ENCODE data around the gene KLHL29. TPM values are rescaled to one million over a fixed set of nuclear protein-coding genes. Genes with fewer than 3 reads are reported as not detected.

Gene KLHL29
- total and polyA plus RNA-seq, 2 experiments from 2014 or later = 1.5 to 6.5 TPM

GRCh38 chr2:23525137-23525765 lies 140.3 kb downstream of the KLHL29 start (continued):
- no peak for TF ChIP-seq CTCF (conservative IDR thresholded peaks at IDR 0.05; ENCODE audit: low read depth in 2 of 2)

- Mint-ChIP-seq H3K27ac (peak overlapping the region; percentile 42; the same call in 1 of the 2 replicates), H3K9me3 (no peaks in the 10 kb centered on the region), H3K4me3 (no peak overlapping the region), H3K4me1 (peaks cover 30% of the 10 kb centered on the region), H3K27me3 (ENCODE audit: insufficient read depth, low read depth, poor library complexity) (peaks cover 17% of the 10 kb centered on the region), H3K36me3 (ENCODE audit: low read depth) (no peaks in the 10 kb centered on the region)
- ATAC-seq (no peak), DNase-seq (ENCODE audit: low spot score) (no peak)
- no peak overlapping the region for H3K27ac ChIP-seq (ENCODE audit: low read depth)
- H3K36me3 ChIP-seq (ENCODE audit: insufficient read depth) = no peaks in the 10 kb centered on the region
- no peaks in the 10 kb centered on the region for H3K79me2 ChIP-seq (replicated peaks; ENCODE audit: insufficient read depth)
- no peaks in the 10 kb centered on the region; the same call in 1 of the 2 replicates for H4K20me1 ChIP-seq (replicated peaks; ENCODE audit: insufficient read depth)
- H3K4me3 ChIP-seq = no peak overlapping the region
- no peak overlapping the region for H2AFZ ChIP-seq
- H3K4me1 ChIP-seq (ENCODE audit: insufficient read depth) = no peaks in the 10 kb centered on the region
- no peaks in the 10 kb centered on the region for H3K27me3 ChIP-seq (ENCODE audit: insufficient read depth)
- H3K4me2 ChIP-seq = no peak overlapping the region
- H3K9me2 ChIP-seq (ENCODE audit: insufficient read depth) = no peaks in the 10 kb centered on the region
- no peaks in the 10 kb centered on the region for H3F3A ChIP-seq (replicated peaks; ENCODE audit: low read depth)
- TF ChIP-seq ETS1 (IDR thresholded peaks at IDR 0.05) (no peak), REST (IDR thresholded peaks at IDR 0.05; ENCODE audit: unreplicated experiment) (no peak), CTCF (conservative IDR thresholded peaks at IDR 0.05; ENCODE audit: low read depth in 2 of 2) (no peak), JUNB (IDR thresholded peaks at IDR 0.05; ENCODE audit: unreplicated experiment) (no peak), STAT1 (IDR thresholded peaks at IDR 0.05; ENCODE audit: unreplicated experiment) (no peak), CREB1 (CRISPR knock-in tag; IDR thresholded peaks at IDR 0.05; ENCODE audit: low read depth) (no peak), EZH2 (IDR thresholded peaks at IDR 0.05; ENCODE audit: low read depth, unreplicated experiment) (no peak), ZNF331 (CRISPR knock-in tag; IDR thresholded peaks at IDR 0.05; ENCODE audit: low read depth) (no peak), POLR2AphosphoS5 (IDR thresholded peaks at IDR 0.05; ENCODE audit: low read depth) (no peak), NANOG (IDR thresholded peaks at IDR 0.05; ENCODE audit: borderline replicate concordance) (no peak), ZNF114 (CRISPR knock-in tag; IDR thresholded peaks at IDR 0.05) (no peak), EZH2phosphoT487 (IDR thresholded peaks at IDR 0.05; ENCODE audit: unreplicated experiment) (no peak)
Measured at GRCh38 chr2:23526114-23526513, 141.1 kb downstream of the KLHL29 start.
